Vagina (tissue), 2 donors: ENCODE results near the gene EFCC1. TPM values are rescaled to one million over a fixed set of nuclear protein-coding genes. Genes with fewer than 3 reads are reported as not detected.
A peak's percentile ranks its signal among the peaks of the same experiment; 100 is the strongest.

Source experiments
- DNase-seq, 2 donors: peaks; one replicate each; pipeline ENCODE4 v3.0.0-alpha.2; 2017; ENCODE audit errors: extremely low spot score in 2 of 2
- H3K27ac ChIP-seq: fragments of 200-600 bp; sonication (generic); one replicate; pipeline ENCODE4 v1.5.1; 2019
- H3K27me3 ChIP-seq: fragments of 200-600 bp; sonication (generic); one replicate; pipeline ENCODE4 v1.5.1; 2019
- H3K36me3 ChIP-seq, 2 donors: fragments of 200-600 bp; sonication (generic); one replicate each; pipeline ENCODE4 v1.5.1; 2017 to 2019
- H3K4me1 ChIP-seq: fragments of 200-600 bp; sonication (generic); one replicate; pipeline ENCODE4 v1.5.1; 2019
- H3K4me3 ChIP-seq, 2 donors: fragments of 200-600 bp; sonication (generic); 1 replicate in 1 of 2; 2 replicates in 1 of 2; pipeline ENCODE4 v1.5.1; 2016 to 2019
- H3K9me3 ChIP-seq: fragments of 200-600 bp; sonication (generic); one replicate; pipeline ENCODE4 v1.5.1; 2019
- CTCF ChIP-seq, 3 experiments: fragments of 450-650 bp in 2 of 3; fragments of 200-600 bp in 1 of 3; sonication (generic) in 1 of 3; IDR thresholded peaks; one replicate each; pipeline ENCODE4 v1.5.1; 2017 to 2019; ENCODE audit warnings: antibody characterized with exemption in 3 of 3, mild to moderate bottlenecking in 2 of 3, moderate library complexity in 2 of 3
- POLR2A ChIP-seq, 2 donors: fragments of 450-650 bp; IDR thresholded peaks; one replicate each; pipeline ENCODE4 v1.6.1; 2017; ENCODE audit warnings: antibody characterized with exemption in 2 of 2, mild to moderate bottlenecking in 2 of 2, moderate library complexity in 2 of 2
- POLR2AphosphoS5 ChIP-seq, 2 donors: sonication (generic); formaldehyde crosslinking; IDR thresholded peaks; one replicate each; pipeline ENCODE4 v1.9.0; 2017; ENCODE audit warnings: antibody characterized with exemption in 2 of 2, mild to moderate bottlenecking in 2 of 2, low read depth in 1 of 2; ENCODE audit not compliant: insufficient read depth in 1 of 2
- intact Hi-C: fragments of 100-400 bp; cut with DNase I; formaldehyde crosslinking; loops from one replicate; pipeline ENCODE4 v1.15.1; 2023
- total RNA-seq: library from RNA; depleted of rRNA; stranded (reverse); fragments of >200 nt; gene quantifications from one replicate; pipeline ENCODE4 v1.2.3, GENCODE V29; 2016

EFCC1 gene
- total RNA-seq, 1 donor from 2014 or later: 3.7 TPM

- H3K27me3 ChIP-seq: no peaks in the 10 kb centered on the region
- no peaks in the 10 kb centered on the region for H3K9me3 ChIP-seq
- no peaks in the 10 kb centered on the region for H3K36me3 ChIP-seq
- no peak overlapping the region for H3K4me3 ChIP-seq
- DNase-seq: no peak
- intact Hi-C loops: no loop called here
- no peak overlapping the region for H3K27ac ChIP-seq
- H3K4me1 ChIP-seq: no peaks in the 10 kb centered on the region
- TF ChIP-seq CTCF (IDR thresholded peaks at IDR 0.05) (no peak), POLR2AphosphoS5 (IDR thresholded peaks at IDR 0.05; ENCODE audit: insufficient read depth in 1 of 2, low read depth in 1 of 2) (no peak), POLR2A (IDR thresholded peaks at IDR 0.05) (no peak)
Observed at GRCh38 chr3:128988286-128988685, 12.8 kb upstream of the EFCC1 start.

- no peaks in the 10 kb centered on the region for H3K9me3 ChIP-seq
- H3K4me1 ChIP-seq: peaks cover 14% of the 10 kb centered on the region
- no peak overlapping the region for H3K27ac ChIP-seq
- TF ChIP-seq POLR2A (IDR thresholded peaks at IDR 0.05) (no peak), CTCF (IDR thresholded peaks at IDR 0.05) (no peak), POLR2AphosphoS5 (IDR thresholded peaks at IDR 0.05; ENCODE audit: insufficient read depth in 1 of 2, low read depth in 1 of 2) (no peak)
- DNase-seq: no peak
- H3K4me3 ChIP-seq: no peak overlapping the region
- no peaks in the 10 kb centered on the region for H3K36me3 ChIP-seq
- intact Hi-C loops: no loop called here
- H3K27me3 ChIP-seq: no peaks in the 10 kb centered on the region
Observed at GRCh38 chr3:128991355-128991895, 9.7 kb upstream of the EFCC1 start.

- Histone ChIP-seq H3K27ac (no peak overlapping the region), H3K4me3 (no peak overlapping the region), H3K9me3 (no peaks in the 10 kb centered on the region), H3K4me1 (peaks cover 14% of the 10 kb centered on the region), H3K36me3 (no peaks in the 10 kb centered on the region), H3K27me3 (no peaks in the 10 kb centered on the region)
- no peak for TF ChIP-seq POLR2A (IDR thresholded peaks at IDR 0.05)
- no peak for TF ChIP-seq CTCF (IDR thresholded peaks at IDR 0.05)
- no peak for DNase-seq
- intact Hi-C loops: no loop called here
Observed at GRCh38 chr3:128992926-128993460, 8.1 kb upstream of the EFCC1 start.

- H3K27me3 ChIP-seq: no peaks in the 10 kb centered on the region
- DNase-seq: no peak
- H3K4me3 ChIP-seq: peak within 1 kb of the TSS; percentile 42 to 44
- no peaks in the 10 kb centered on the region for H3K36me3 ChIP-seq
- H3K4me1 ChIP-seq: peaks cover 14% of the 10 kb centered on the region
- no peak within 1 kb of the TSS for H3K27ac ChIP-seq
- peak in 1 of 2 donors; percentile 20 for TF ChIP-seq POLR2AphosphoS5 (IDR thresholded peaks at IDR 0.05; ENCODE audit: insufficient read depth in 1 of 2, low read depth in 1 of 2)
- TF ChIP-seq POLR2A (IDR thresholded peaks at IDR 0.05): no peak
- intact Hi-C loops: no loop called here
- H3K9me3 ChIP-seq: no peaks in the 10 kb centered on the region
Observed at GRCh38 chr3:128993461-128994172, 7.5 kb upstream of the EFCC1 start, which contains the start of gene CFAP92. TSS of gene CFAP92 (minus strand) at chr3:128994076. CDS start at chr3:128993304, 772 bp downstream.

GRCh38 chr3:128994173-128994512, 7.0 kb upstream of the EFCC1 start:
- intact Hi-C loops: no loop called here
- no peaks in the 10 kb centered on the region for H3K36me3 ChIP-seq
- no peak for DNase-seq
- no peaks in the 10 kb centered on the region for H3K27me3 ChIP-seq
- no peak for TF ChIP-seq POLR2AphosphoS5 (IDR thresholded peaks at IDR 0.05; ENCODE audit: insufficient read depth in 1 of 2, low read depth in 1 of 2)
- no peak for TF ChIP-seq POLR2A (IDR thresholded peaks at IDR 0.05)
- no peak for TF ChIP-seq CTCF (IDR thresholded peaks at IDR 0.05)
- H3K27ac ChIP-seq: no peak overlapping the region
- H3K9me3 ChIP-seq: no peaks in the 10 kb centered on the region
- peaks cover 14% of the 10 kb centered on the region for H3K4me1 ChIP-seq
- H3K4me3 ChIP-seq: peak overlapping the region; percentile 42 to 44
